Measurements from ENCODE around the gene PIGK.
"Not testable (repeated sequence)": the region's sequence is repeated elsewhere in the genome, so short reads cannot be mapped to it uniquely, and the experiment has no call there.

The PIGK gene

GRCh38 chr1:77188770-77189169 is 30.5 kb downstream of the PIGK start:
- no peak for DNase-seq

GRCh38 chr1:77186907-77187306 is 32.3 kb downstream of the PIGK start:
- DNase-seq = not testable (repeated sequence)

- DNase-seq = no peak
Observed at GRCh38 chr1:77182083-77182482, 37.1 kb downstream of the PIGK start.

GRCh38 chr1:77179632-77180031 is 39.6 kb downstream of the PIGK start:
- no peak for DNase-seq

- no peak for DNase-seq
Observed at GRCh38 chr1:77175230-77175844, 43.9 kb downstream of the PIGK start.

- DNase-seq = no peak
Observed at GRCh38 chr1:77170687-77171086, 48.5 kb downstream of the PIGK start.

- DNase-seq = peak; percentile 69
Observed at GRCh38 chr1:77168358-77168757, 50.9 kb downstream of the PIGK start.

GRCh38 chr1:77164434-77164944 is 54.7 kb downstream of the PIGK start:
- no peak for DNase-seq

GRCh38 chr1:77159706-77160105 is 59.5 kb downstream of the PIGK start:
- DNase-seq = not testable (repeated sequence)

GRCh38 chr1:77156214-77156613 is 63.0 kb downstream of the PIGK start:
- DNase-seq = no peak

GRCh38 chr1:77146270-77146669 is 73.0 kb downstream of the PIGK start:
- no peak for DNase-seq

- no peak for DNase-seq
Observed at GRCh38 chr1:77143529-77144121, 75.6 kb downstream of the PIGK start.

- no peak for DNase-seq
Observed at GRCh38 chr1:77139389-77139788, 79.8 kb downstream of the PIGK start.

GRCh38 chr1:77134359-77134758 is 84.9 kb downstream of the PIGK start:
- no peak for DNase-seq

- no peak for DNase-seq
Observed at GRCh38 chr1:77133731-77134358, 85.4 kb downstream of the PIGK start.

GRCh38 chr1:77126307-77126706 is 92.9 kb downstream of the PIGK start:
- DNase-seq = peak; percentile 71

GRCh38 chr1:77121503-77121902 is 97.7 kb downstream of the PIGK start:
- no peak for DNase-seq

GRCh38 chr1:77120950-77121349 is 98.3 kb downstream of the PIGK start:
- DNase-seq = no peak

- no peak for DNase-seq
Observed at GRCh38 chr1:77118712-77119111, 100.5 kb downstream of the PIGK start.

GRCh38 chr1:77104672-77105071 is 114.6 kb downstream of the PIGK start:
- no peak for DNase-seq

GRCh38 chr1:77103486-77103885 is 115.7 kb downstream of the PIGK start:
- DNase-seq = no peak

GRCh38 chr1:77100875-77101274 is 118.4 kb downstream of the PIGK start:
- no peak for DNase-seq

- no peak for DNase-seq
Observed at GRCh38 chr1:77096496-77097255, 122.6 kb downstream of the PIGK start.

- no peak for DNase-seq
Observed at GRCh38 chr1:77095236-77095635, 124.0 kb downstream of the PIGK start.

Data from NCI-H526 treated with DMSO at 0.1 percent for 48 hours (cell line).